Upper lobe of right lung (tissue), 1 donor: Measurements from ENCODE around the gene BCAT1. TPM values are rescaled to one million over a fixed set of nuclear protein-coding genes. Genes with fewer than 3 reads are reported as not detected.

Experiments
- ATAC-seq: fragments of 200-7000 bp; cut with Tn5 transposase; one replicate; pipeline ENCODE4 v1.9.1; 2020; ENCODE audit warnings: mild to moderate bottlenecking, moderate library complexity
- DNase-seq: peaks from one replicate; pipeline ENCODE4 v3.0.0-alpha.2; 2020
- H3K27ac ChIP-seq: fragments of 200-600 bp; one replicate; pipeline ENCODE4 v1.8.0; 2022
- H3K27me3 ChIP-seq: fragments of 200-600 bp; one replicate; pipeline ENCODE4 v1.8.0; 2022; ENCODE audit warnings: mild to moderate bottlenecking
- H3K36me3 ChIP-seq: fragments of 200-600 bp; one replicate; pipeline ENCODE4 v1.8.0; 2022
- H3K4me1 ChIP-seq: fragments of 200-600 bp; one replicate; pipeline ENCODE4 v1.8.0; 2022
- H3K4me3 ChIP-seq: fragments of 200-600 bp; one replicate; pipeline ENCODE4 v1.8.0; 2022; ENCODE audit warnings: mild to moderate bottlenecking
- H3K9me3 ChIP-seq: fragments of 200-600 bp; one replicate; pipeline ENCODE4 v1.8.0; 2022
- CTCF ChIP-seq: fragments of 200-600 bp; IDR thresholded peaks from one replicate; pipeline ENCODE4 v1.8.0; 2022; ENCODE audit warnings: antibody characterized with exemption
- intact Hi-C: fragments of 100-400 bp; cut with DNase I; formaldehyde crosslinking; loops from one replicate; pipeline ENCODE4 v1.11.0; 2022
- total RNA-seq: library from RNA; stranded (reverse); fragmentation: NEBNext Ultra II Directional; extraction: Animal tissue kit (Norgen Biotek cat#: 25700); gene quantifications from one replicate; pipeline ENCODE4 v1.2.1, GENCODE V29; 2021
- donor health status: DM: no; HTN: yes; CAD: no; lungs with severe emphysema.

The BCAT1 gene
- total RNA-seq, 1 donor from 2014 or later, result 82.5 TPM

- H3K4me1 ChIP-seq, result peaks cover 11% of the 10 kb centered on the region
- TF ChIP-seq CTCF, result peak; percentile 44
- H3K4me3 ChIP-seq, result no peak overlapping the region
- H3K9me3 ChIP-seq, result no peaks in the 10 kb centered on the region
- intact Hi-C loops, result no loop called here
- H3K27me3 ChIP-seq, result no peaks in the 10 kb centered on the region
- H3K36me3 ChIP-seq, result no peaks in the 10 kb centered on the region
- DNase-seq (no peak), ATAC-seq (peak; percentile 67)
- H3K27ac ChIP-seq, result no peak overlapping the region
Measured at GRCh38 chr12:24778486-24779304, 170.2 kb downstream of the BCAT1 start.

GRCh38 chr12:24777359-24777758 is 171.5 kb downstream of the BCAT1 start:
- TF ChIP-seq CTCF, result no peak
- no peaks in the 10 kb centered on the region for H3K27me3 ChIP-seq
- H3K36me3 ChIP-seq, result no peaks in the 10 kb centered on the region
- intact Hi-C loops, result no loop called here
- peaks cover 11% of the 10 kb centered on the region for H3K4me1 ChIP-seq
- H3K27ac ChIP-seq, result no peak overlapping the region
- no peaks in the 10 kb centered on the region for H3K9me3 ChIP-seq
- ATAC-seq (no peak), DNase-seq (no peak)
- no peak overlapping the region for H3K4me3 ChIP-seq

GRCh38 chr12:24776861-24777260 is 172.0 kb downstream of the BCAT1 start:
- intact Hi-C loops, result no loop called here
- Histone ChIP-seq H3K27me3 (no peaks in the 10 kb centered on the region), H3K4me3 (no peak overlapping the region), H3K36me3 (no peaks in the 10 kb centered on the region), H3K9me3 (no peaks in the 10 kb centered on the region), H3K4me1 (peaks cover 11% of the 10 kb centered on the region), H3K27ac (no peak overlapping the region)
- no peak for ATAC-seq
- TF ChIP-seq CTCF, result no peak
- no peak for DNase-seq

GRCh38 chr12:24775073-24775472 is 173.8 kb downstream of the BCAT1 start:
- TF ChIP-seq CTCF, result no peak
- Histone ChIP-seq H3K27me3 (no peaks in the 10 kb centered on the region), H3K36me3 (no peaks in the 10 kb centered on the region), H3K9me3 (no peaks in the 10 kb centered on the region), H3K4me3 (no peak overlapping the region), H3K4me1 (peaks cover 11% of the 10 kb centered on the region), H3K27ac (no peak overlapping the region)
- DNase-seq (no peak), ATAC-seq (no peak)
- intact Hi-C loops, result no loop called here

GRCh38 chr12:24773996-24774395 is 174.9 kb downstream of the BCAT1 start:
- Histone ChIP-seq H3K36me3 (no peaks in the 10 kb centered on the region), H3K4me3 (no peak overlapping the region), H3K4me1 (peaks cover 11% of the 10 kb centered on the region), H3K9me3 (no peaks in the 10 kb centered on the region), H3K27ac (no peak overlapping the region), H3K27me3 (no peaks in the 10 kb centered on the region)
- DNase-seq, result no peak
- ATAC-seq, result no peak
- TF ChIP-seq CTCF, result no peak
- intact Hi-C loops, result no loop called here
